Measurements from ENCODE around the gene GLB1L3.
"Not testable (repeated sequence)": the region's sequence is repeated elsewhere in the genome, so short reads cannot be mapped to it uniquely, and the experiment has no call there.

Gene GLB1L3

DNA sequence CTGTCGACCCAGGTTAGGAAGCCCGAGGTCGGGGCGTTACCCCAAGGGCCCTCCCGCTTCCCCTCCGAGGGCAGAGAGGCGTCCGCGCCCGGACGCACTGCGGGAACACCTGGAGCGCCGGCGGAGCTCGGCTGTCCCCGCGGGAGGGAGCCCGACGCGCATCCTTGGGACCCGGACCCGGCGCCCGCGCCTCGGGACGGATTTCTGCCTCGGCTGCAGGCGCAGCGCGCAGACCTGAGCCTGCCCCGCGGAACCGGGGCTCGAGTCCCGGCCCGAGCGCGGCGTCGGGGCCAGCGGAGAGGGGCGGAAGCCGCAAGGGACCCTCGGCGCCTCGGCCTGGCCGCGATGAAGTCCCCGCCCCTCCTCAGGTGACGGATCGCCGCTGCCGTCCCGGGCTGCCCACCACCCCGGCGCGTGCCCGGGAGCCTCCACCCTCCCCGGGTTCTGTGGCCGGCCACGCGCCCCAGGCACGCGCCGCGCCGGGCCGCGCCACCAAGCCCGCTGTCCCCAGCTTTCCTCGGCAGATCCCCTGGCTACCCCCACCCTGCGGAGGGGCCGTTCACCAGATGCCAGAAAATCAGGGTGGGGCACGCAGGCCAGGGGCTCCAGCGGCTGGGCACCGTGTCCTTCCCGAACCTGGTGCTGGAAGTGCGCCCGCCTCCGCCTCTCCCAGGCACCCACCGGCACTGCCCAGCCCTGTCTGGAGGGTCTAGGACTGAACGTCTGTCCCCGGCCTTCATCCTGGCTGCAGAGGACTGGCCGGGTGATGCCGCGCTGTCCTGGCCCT is 410 bp downstream of the GLB1L3 start:
- peak; percentile 10 to 13 for DNase-seq

DNA sequence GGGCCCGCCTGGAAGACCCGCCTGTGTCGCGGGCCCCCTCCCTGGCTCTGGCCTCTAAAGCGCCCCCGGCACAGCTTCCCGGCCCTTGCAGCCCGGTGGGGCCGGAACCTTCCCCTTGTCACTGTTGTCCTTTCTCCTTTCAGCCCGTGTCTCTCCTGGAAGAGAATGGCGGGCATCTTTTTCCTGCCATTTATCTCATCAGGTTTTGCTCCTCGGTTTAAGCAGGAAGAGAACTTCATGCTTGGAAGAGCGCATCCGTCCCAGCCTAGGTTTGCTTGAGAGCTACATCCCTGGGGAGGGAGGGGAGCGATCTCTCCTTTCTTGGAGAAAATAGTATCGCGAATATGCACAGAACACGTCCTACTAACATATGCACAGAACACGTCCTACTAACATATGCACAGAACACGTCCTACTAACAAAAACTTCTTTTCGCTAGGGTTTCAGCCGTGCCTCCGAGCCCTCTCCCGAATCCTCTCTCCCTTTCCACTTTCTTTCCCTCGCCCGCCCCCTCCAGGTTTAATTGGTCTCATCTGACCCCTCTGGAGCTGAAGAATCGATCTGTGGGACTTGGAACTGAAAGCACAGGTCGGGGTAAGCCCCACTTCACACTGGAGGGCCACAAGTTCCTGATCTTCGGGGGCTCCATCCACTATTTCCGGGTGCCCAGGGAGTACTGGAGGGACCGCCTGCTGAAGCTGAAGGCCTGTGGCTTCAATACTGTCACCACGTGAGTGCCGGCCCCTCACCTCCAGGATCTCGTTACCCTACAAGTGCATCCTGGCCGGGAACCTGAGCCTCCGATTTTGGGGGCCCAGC is 1.2 kb downstream of the GLB1L3 start:
- no peak for DNase-seq

DNA sequence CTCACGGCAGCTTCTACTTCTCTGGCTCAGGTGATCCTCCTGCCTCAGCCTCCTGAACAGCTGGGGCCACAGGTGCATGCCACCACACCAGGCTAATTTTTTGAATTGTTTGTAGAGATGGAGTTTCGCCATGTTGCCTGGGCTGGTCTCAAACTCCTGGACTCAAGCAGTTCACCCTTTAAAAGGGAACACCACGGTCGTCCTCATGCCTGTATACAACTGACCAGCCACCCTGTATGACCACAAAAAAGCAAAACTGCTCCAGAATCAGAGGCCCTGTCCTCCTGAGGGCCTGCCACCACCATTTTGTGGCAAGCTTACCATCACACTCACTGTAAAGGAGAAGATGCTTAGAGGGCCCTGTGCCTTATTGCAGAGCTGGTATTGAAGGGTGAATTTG is 2.2 kb downstream of the GLB1L3 start:
- DNase-seq: no peak

DNA sequence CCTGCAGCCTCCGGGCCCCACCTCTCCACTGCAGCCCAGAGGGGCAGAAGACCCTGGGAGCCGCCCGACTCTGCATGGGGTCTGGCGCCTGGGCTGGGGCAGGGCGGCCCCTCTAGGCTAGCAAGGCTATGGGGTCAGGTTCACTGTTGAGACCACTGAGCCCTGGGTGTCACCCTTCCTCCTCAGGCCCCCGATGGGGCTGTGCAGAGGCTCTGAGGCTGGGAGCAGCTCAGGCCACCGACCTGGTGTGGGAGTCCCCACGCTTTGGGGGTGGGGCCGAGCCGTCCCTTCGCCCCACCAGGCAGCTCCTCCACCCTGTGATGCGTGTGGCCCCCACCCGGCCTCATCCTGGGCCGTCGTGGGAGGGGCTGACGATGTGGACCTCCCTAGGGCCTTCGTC is 5.5 kb downstream of the GLB1L3 start:
- not testable (repeated sequence) for DNase-seq

DNA sequence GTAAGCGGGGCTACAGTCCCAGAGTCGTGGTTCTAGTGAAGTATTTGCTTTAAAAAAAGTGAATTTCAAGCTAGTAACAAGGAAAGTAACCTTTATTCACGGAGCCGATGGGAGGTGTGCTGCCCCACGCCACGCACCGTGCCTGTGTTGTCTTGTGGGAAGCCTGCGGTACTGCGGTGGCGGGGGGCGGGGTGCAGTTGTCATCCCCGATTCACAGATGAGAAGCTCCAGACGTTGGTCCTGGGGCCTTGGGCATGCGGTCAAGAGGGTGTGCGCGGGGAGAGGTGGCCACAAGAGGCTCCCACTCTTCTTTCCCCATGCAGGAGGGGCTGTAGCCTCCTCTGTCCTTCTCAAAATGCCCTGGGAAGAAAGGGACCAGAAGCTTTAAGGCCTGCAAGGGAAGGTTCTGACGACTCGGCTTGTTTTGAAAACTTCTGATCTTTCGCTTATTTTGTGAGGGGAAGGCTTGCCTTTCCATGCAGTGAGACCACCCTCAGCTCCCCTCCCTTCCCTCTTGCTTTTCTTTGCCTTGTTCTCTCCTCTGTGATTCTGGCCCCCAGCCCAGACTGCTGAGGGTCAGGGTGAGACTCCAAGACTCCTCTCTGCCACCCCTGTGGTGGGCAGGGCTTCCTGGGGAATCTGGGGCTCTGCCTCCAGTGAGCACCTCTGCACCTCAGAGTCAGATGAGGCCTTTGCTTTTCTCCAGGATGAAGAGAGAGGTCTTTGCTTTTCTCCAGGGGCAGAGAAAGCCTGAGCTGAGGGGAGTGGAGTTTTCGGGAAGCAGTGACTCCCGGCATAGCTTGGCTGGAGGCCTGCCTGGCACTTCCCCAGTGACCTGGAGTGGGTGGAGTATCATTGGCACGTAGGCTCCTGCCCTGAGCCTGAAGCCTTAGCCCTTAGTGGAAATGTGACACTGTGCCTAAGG is 6.2 kb downstream of the GLB1L3 start:
- DNase-seq: no peak

DNA sequence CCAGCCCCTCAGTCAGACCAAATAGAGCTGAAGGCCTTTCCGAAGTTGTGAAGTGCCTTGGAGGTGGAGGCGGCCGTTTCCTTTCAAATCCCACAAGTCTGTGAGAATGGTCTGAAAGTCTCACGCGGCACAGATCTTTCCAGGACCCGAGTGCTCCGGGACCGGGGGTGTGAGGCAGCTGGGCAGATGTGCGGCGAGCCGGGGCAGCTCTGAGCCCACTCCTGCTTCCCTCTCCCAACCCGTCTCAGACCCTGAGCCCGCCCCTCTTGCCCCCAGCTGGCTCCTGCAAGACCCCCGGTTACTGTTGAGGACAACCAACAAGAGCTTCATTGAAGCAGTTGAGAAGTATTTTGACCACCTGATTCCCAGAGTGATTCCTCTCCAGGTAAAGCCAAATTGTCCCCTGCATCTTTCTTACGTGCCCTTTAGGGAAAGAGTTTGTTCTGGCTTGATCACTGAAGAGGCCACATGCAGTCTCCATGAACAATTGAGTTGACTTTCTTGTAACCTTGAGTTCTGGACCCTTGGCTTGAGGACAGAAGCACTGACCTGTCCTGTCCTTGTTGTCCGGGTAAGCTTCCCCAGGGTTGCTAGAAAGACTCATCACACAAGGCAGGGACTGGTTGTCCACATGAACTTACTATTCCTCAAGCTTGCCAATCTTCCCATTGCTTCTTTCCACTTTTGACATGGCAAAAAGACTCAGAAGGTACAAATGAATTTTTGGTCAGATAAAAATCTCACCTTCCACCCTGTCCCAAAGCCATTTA is 7.5 kb downstream of the GLB1L3 start:
- no peak for DNase-seq

DNA sequence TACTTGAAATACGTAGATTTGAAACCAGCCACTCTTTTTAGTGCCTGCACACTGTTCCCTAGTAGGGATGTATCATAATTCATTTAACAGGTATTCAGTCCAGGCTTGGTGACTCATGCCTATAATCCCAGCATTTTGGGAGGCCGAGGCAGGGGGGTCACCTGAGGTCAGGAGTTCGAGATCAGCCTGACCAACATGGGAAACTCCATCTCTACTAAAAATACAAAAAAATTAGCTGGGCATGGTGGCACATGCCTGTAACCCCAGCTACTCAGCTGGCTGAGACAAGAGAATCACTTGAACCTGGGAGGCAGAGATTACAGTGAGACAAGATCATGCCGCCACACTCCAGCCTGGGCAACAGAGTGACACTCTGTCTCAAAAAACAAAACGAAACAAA is 8.2 kb downstream of the GLB1L3 start:
- DNase-seq: not testable (repeated sequence)

DNA sequence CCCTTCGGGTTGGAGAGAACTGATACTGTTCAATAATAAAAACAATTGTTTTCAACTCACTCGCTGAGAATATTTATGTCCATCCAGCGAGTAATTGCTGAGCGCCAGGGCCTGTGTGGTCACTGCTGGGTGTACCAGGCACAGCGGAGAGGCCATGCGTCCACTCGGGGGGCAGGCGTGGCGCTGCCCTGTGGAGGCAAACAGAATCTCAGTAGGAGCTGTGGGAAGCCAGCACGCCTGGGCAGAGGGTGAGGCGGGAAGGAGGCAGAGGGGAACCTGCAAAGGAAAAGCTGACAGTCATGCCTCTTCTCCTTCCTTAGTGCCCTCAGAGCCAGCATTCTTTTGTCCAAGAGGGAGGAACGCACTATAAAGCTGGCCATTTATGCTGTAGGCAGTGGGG is 11.4 kb downstream of the GLB1L3 start:
- no peak for DNase-seq

DNA sequence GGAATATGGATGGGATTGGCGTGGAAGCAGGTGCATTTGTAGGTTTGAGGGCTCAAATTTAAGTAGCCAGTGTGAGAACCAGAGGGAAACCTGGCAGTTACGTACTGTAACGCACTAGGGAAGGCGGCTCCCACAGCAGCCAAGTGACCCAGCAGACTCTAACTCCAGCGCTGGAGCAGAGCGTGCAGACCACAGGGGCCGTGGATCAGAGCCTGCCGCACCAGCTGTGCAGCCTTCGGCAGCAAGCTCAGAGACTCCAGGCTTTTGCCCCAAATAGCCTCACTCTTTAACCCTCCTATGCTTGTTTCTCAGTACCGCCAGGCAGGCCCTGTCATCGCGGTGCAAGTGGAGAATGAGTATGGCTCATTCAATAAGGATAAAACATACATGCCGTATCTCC is 12.3 kb downstream of the GLB1L3 start:
- no peak for DNase-seq

DNA sequence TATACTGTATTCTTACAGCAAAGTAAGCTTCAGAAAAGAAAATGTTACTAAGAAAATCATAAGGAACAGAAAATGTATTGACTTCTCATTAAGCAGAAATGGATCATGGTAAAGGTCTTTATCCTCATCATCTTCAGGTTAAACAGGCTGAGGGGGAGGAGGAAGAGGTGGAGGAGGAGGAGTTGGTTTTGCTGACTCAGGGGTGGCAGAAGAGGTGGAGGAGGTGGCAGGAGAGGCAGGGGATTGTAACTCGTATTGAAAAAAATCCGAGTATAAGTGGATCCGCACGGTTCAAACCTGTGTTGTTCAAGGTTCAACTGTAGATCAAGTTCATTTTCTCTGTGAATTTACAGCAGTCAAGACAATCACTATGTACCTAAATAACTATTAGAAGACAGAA is 13.0 kb downstream of the GLB1L3 start:
- no peak for DNase-seq

DNA sequence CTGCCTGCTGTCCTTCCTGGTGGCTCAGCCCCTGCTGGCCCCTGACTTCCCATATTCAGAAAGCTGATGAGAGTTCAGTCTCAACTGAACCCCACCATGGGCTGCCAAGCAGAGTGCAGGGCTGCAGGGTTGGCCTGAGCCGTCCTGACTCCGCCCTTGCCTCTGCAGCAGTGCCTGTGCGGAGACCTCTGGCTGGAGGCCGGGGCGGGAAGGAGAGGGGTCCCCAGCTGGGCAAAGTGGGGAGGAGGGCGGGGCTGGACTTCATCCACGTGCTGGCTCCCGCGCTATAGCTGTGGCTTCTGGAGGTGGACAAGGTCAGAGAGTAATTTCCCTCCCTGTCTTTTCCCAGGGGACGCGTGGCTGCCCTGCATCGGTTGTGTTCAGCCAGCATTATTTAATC is 13.6 kb downstream of the GLB1L3 start:
- no peak for DNase-seq

DNA sequence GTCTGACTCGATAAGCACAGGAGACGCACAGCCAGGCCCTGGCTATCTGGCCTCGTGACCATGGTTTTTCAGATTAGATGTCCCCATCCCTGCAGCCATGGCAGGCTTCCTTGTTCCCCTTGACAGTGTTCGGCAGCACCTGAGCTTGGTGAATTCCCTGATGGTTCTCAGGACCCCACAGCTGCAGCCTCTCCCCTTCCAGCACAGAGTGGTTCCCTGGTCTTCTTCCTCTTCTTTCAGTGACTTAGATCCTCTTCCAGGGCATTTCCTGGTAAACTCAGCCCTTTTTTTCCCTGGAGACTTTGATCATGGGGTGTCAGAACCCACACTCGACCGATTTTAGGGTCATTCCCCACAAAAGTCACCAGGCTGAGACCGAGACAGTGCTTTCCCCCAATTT is 14.5 kb downstream of the GLB1L3 start:
- no peak for DNase-seq

DNA sequence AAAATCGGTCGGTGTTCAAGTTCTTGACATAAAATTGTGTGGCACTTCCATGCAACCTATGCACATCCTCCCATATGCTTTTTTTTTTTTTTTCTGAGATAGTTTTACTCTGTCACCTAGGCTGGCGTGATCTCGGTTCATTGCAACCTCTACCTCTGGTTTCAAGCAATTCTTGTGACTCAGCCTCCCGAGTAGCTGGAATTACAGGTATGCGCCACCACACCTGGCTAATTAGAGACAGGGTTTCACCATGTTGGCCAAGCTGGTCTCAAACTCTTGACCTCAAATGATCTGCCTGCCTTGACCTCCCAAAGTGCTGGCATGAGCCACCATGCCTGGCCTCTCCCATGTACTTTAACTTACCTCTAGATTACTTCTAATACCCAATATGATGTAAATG is 15.0 kb downstream of the GLB1L3 start:
- DNase-seq: no peak

DNA sequence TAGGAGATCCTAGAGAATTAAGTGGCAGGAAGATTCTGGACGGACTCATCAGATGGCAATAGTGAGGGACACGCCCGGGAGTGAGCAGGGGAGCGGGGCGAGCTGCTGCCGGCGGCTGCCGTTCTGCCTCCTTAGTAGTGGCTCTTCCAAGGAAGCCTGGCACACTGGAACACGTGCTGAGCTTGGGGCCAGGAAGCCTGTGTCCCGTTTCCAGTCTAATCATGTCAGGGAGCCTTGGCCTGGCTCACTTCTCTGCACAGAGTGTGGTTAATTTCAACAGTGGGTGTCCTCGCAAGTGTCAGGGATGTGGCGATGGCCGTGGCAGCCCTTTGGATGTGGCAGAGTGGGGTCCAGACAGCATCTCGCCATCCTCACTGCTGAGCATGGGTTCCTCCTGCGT is 16.5 kb downstream of the GLB1L3 start:
- no peak for DNase-seq

DNA sequence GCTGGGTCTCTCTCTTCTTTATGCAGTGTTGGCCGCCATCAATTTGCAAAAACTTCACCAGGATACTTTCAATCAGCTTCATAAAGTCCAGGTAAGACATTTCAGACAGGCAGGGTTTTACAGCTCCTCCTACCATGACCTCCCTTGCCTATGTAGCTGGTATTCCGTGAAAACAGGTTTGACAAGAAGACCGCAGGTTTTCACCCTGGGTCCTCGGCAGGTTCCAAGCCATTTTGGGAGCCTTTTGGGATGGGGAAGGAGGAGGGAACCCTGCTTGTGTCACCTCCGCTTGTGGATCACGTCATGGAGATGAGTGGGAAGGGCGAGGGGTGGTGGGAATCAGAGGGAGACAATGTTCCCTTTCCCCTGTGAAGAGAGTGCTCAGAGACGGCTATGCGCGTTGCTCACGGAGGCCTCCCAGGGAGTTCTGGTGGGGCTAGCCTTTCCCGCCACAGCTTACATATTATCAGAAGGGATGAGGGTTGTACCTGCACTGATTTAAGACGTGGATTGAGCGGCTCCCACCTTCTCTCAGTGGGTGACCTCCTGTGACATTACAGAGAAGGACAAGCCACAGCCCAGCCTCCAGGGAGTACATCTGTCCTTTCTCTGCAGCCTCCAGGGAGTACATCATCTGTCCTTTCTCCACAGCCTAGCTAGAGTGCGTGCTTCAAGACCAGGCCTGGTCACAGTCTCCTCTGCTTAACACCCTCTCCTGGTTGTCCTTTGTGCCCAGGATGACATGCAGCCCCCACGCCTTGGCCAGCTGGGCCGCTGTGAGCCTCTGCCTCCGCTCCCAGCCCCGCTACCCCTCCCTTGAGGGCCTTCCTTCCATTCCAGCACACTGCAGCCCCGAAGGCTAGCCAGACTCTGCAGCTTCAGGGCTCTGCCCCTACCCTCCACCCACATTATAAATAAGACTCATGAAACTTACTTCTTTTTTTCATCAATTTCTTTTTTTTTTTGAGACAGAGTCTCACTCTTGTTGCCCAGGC is 17.2 kb downstream of the GLB1L3 start:
- no peak for DNase-seq

DNA sequence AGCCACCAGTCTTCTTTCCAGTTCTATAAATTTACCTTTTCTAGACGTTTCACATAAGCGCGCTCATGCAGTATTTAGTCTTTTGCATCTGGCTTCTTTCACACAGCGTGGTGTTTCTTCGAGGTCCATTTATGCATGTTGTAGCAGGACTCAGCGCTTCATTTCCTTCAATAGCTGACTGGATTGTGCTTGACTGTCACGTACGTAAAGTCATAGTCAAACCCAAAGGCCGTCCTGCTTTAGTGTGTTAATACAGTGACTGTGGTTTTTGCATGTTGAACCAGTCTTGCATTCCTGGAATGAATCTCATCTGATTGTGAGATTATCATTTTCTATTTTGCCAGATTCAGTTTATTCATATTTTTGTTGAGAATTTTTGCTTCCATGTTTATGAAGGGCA is 18.5 kb downstream of the GLB1L3 start:
- no peak for DNase-seq

DNA sequence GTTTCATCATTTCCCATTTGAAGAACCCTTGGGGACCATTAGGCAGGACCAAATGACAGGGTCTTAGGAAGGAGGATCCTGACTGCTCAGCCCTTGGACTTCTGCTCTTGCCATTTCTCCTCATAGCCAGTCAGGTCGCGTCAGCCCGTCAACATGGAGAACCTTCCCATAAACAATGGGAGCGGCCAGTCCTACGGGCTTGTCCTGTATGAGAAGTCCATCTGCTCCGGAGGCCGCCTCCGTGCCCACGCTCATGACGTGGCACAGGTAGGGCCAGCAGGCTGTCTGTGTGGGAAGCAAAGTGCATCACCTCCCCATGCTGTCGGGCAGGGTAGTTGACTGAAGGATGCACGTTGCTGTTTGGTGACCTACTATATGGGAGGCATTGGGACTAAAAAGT is 36.0 kb downstream of the GLB1L3 start:
- DNase-seq: no peak

DNA sequence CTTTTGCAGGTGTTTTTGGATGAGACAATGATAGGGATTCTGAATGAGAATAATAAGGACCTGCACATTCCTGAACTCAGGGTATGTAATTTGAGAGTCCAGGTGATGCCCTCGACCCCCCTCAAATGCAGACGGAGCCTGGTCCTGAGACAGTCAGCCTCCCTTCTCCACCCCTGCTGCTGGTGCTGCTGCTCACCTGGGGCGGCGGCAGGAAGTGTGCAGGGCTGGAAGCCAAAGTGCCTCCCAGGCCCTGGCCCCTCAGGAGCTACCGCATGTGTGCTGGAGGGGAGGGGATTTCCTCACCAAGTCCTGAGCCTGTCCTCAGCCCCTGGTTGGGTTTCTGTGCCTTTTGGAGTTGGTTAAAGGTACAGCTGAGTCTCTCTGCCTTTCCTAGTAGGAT is 36.6 kb downstream of the GLB1L3 start:
- DNase-seq: no peak

DNA sequence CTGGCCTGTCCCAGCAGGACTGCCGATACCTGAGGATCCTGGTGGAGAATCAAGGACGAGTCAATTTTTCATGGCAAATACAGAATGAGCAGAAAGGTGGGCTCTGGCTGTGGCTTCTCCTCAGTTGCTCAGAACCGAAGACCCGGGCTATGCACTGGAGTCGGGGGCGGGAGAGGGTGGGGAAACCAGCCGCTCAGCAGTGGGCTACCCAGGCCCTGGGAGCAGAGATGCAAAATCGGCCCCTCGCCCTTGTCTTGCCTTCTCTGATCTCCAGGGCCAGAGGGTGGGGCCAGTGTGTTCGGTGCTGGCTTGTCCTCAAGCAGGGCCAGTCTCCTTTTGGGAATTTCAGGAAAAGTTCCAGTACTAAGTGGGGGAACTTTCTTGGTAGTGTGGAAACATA is 37.2 kb downstream of the GLB1L3 start:
- no peak for DNase-seq

DNA sequence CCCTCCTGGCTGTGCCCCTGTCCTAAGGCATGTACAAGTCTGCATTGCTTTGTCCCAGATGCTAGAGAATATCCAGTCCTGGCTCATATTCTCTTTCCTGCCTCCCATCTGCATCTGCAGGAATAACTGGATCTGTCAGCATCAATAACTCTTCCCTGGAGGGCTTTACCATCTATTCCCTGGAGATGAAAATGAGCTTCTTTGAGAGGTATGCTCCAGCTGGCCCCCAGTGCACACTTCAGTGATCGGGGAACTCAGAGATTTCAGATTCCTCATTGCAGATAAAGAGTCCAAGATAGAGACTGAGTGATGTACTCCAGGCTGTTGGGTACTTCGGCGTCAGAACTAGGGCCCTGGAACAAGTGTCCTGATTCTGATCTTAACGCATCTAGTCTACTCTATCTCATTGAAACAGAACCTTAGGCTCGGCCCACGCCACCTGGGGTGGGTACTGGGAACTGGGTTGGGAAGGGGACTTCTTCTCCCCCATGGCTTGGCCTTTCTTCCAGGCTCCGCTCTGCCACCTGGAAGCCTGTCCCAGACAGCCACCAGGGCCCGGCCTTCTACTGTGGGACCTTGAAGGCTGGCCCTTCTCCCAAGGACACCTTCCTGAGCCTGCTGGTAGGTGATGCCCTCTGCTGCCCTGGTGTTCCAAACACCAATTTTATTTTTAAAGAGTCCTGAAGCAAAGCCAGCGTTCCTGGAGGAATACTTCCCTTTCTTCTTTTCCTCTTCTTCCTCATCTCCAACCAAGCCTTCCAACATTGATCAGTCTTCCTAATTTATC is 37.8 kb downstream of the GLB1L3 start:
- DNase-seq: no peak
